HepG2 (cell line): ENCODE data around the gene PPP1R9B. TPM values are rescaled to one million over a fixed set of nuclear protein-coding genes. Genes with fewer than 3 reads are reported as not detected.

ENCODE experiments used
- ATAC-seq: fragments of 200-7000 bp; cut with Tn5 transposase; 3 replicates; pipeline ENCODE4 v1.9.1; 2020; ENCODE audit warnings: mild to moderate bottlenecking, moderate library complexity
- BruUV-seq: library from RNA; stranded (reverse); fragments of 400-500 nt; replicated peaks from 2 replicates; lab custom pipeline; 2021; lab: Mats Ljungman, UMichigan
- CTCF ChIA-PET: fragments of 300-600 bp; formaldehyde crosslinking; extraction: SDS; loops from one replicate; lab custom pipeline; 2021; ENCODE audit warnings: low total read pairs, inconsistent platforms, low intra/inter-chr PET ratio; lab: Yijun Ruan, JAX
- POLR2A ChIA-PET: fragments of 350-600 bp; sonication (Branson Sonifier 250); formaldehyde crosslinking; loops from one replicate; lab custom pipeline; 2020; ENCODE audit warnings: antibody characterized with exemption, inconsistent platforms; lab: Yijun Ruan, JAX
- DNase-seq: peaks from one replicate; pipeline ENCODE4 v3.0.0-alpha.2; 2015; ENCODE audit warnings: low spot score
- FAIRE-seq: peaks from 3 replicates; lab custom pipeline; 2011; peaks lifted over from hg19 to GRCh38; lab: Jason Lieb, UNC
- H2AFZ ChIP-seq: one replicate; pipeline ENCODE4 v1.6.1; 2011; ENCODE audit warnings: low read length, inconsistent platforms
- H3K27ac ChIP-seq: fragments of 300-600 bp; 3 replicates; pipeline ENCODE4 v1.8.0; 2011; ENCODE audit warnings: mixed run types, mild to moderate bottlenecking, mixed read lengths, low read length, inconsistent platforms; ENCODE audit not compliant: insufficient read depth; ENCODE audit errors: extremely low read length
- H3K27me3 ChIP-seq, 2 experiments: fragments of 200-600 bp in 1 of 2; 2 replicates in 1 of 2; 3 replicates in 1 of 2; pipeline versions ENCODE4 v1.6.0 to v1.8.0; 2011; ENCODE audit warnings: low read length in 2 of 2, mild to moderate bottlenecking in 2 of 2, moderate library complexity in 2 of 2, inconsistent platforms in 1 of 2; ENCODE audit not compliant: insufficient read depth in 2 of 2, control insufficient read depth in 1 of 2
- H3K36me3 ChIP-seq, 2 experiments: fragments of 200-600 bp in 1 of 2; replicated peaks in 1 of 2; 2 replicates in 1 of 2; 3 replicates in 1 of 2; pipeline versions ENCODE4 v1.5.1 to v1.8.0; 2011; ENCODE audit warnings: low read length in 2 of 2, inconsistent platforms in 1 of 2; ENCODE audit not compliant: insufficient read depth in 2 of 2, control insufficient read depth in 1 of 2
- H3K4me1 ChIP-seq: 2 replicates; pipeline ENCODE4 v1.5.1; 2012; ENCODE audit warnings: low read length, inconsistent platforms; ENCODE audit not compliant: insufficient read depth
- H3K4me2 ChIP-seq: 2 replicates; pipeline ENCODE4 v1.6.0; 2011; ENCODE audit warnings: low read depth, low read length, inconsistent platforms
- H3K4me3 ChIP-seq, 3 experiments: fragments of 200-600 bp in 1 of 3; sonication (generic), shearing (Covaris generic) in 1 of 3; replicated peaks in 1 of 3; 2 replicates each; pipeline ENCODE4 v1.5.1; 2011 to 2016; ENCODE audit warnings: low read length in 3 of 3, inconsistent platforms in 2 of 3, low read depth in 2 of 3, mild to moderate bottlenecking in 2 of 3, control low read depth in 1 of 3, mixed read lengths in 1 of 3; ENCODE audit not compliant: insufficient read depth in 1 of 3
- H3K79me2 ChIP-seq: one replicate; pipeline ENCODE4 v1.6.1; 2011; ENCODE audit warnings: low read length, inconsistent platforms; ENCODE audit not compliant: insufficient read depth
- H3K9ac ChIP-seq: 2 replicates; pipeline ENCODE4 v1.6.0; 2011; ENCODE audit warnings: mild to moderate bottlenecking, low read depth, low read length, inconsistent platforms; ENCODE audit not compliant: insufficient read depth
- H3K9me3 ChIP-seq: 2 replicates; pipeline ENCODE4 v1.5.1; 2012; ENCODE audit warnings: mild to moderate bottlenecking, low read length
- H4K20me1 ChIP-seq: 2 replicates; pipeline ENCODE4 v1.6.0; 2011; ENCODE audit warnings: inconsistent platforms, mild to moderate bottlenecking, low read length, moderate library complexity; ENCODE audit not compliant: insufficient read depth
- AHR ChIP-seq: IDR thresholded peaks from 2 replicates; pipeline ENCODE4 v1.6.1; 2018; ENCODE audit warnings: missing genetic modification reagents, missing compliant biosample characterization
- ATF3 ChIP-seq: sonication (generic); formaldehyde crosslinking; IDR thresholded peaks from 2 replicates; pipeline ENCODE4 v1.4.0; 2020; ENCODE audit warnings: missing genetic modification reagents
- CCAR2 ChIP-seq: fragments of 200-400 bp; formaldehyde crosslinking; optimal IDR thresholded peaks from 2 replicates; pipeline ENCODE3; 2018; ENCODE audit warnings: low read depth, mild to moderate bottlenecking, low read length, moderate library complexity
- HDAC1 ChIP-seq: sonication (generic); formaldehyde crosslinking; IDR thresholded peaks from 2 replicates; pipeline ENCODE4 v1.5.1; 2020; ENCODE audit warnings: mild to moderate bottlenecking, missing genetic modification reagents
- JARID2 ChIP-seq: sonication (generic); formaldehyde crosslinking; IDR thresholded peaks from 2 replicates; pipeline ENCODE4 v1.8.1; 2023; ENCODE audit warnings: missing genetic modification reagents, inconsistent platforms; ENCODE audit not compliant: insufficient replicate concordance
- NFAT5 ChIP-seq: sonication (generic); formaldehyde crosslinking; IDR thresholded peaks from 2 replicates; pipeline ENCODE4 v1.4.0; 2020; ENCODE audit warnings: missing genetic modification reagents
- ONECUT2 ChIP-seq: sonication (generic); formaldehyde crosslinking; IDR thresholded peaks from 2 replicates; pipeline ENCODE4 v1.4.0; 2020; ENCODE audit warnings: missing genetic modification reagents
- RARA ChIP-seq: IDR thresholded peaks from 2 replicates; pipeline ENCODE4 v1.6.1; 2016; ENCODE audit warnings: missing genetic modification reagents, missing compliant biosample characterization
- RNF2 ChIP-seq: fragments of 450-650 bp; conservative IDR thresholded peaks from 2 replicates; pipeline ENCODE4 v1.6.1; 2016; ENCODE audit warnings: low read depth
- SMAD3 ChIP-seq: sonication (generic); formaldehyde crosslinking; IDR thresholded peaks from 2 replicates; pipeline ENCODE4 v1.4.0; 2020; ENCODE audit warnings: missing genetic modification reagents
- ZMYM4 ChIP-seq: sonication (generic); formaldehyde crosslinking; IDR thresholded peaks from 2 replicates; pipeline ENCODE4 v1.8.1; 2023; ENCODE audit warnings: mild to moderate bottlenecking, missing genetic modification reagents
- ZNF383 ChIP-seq: sonication (generic); formaldehyde crosslinking; IDR thresholded peaks from 2 replicates; pipeline ENCODE4 v1.4.0; 2020; ENCODE audit warnings: missing genetic modification reagents, mild to moderate bottlenecking, borderline replicate concordance
- ZNF468 ChIP-seq: sonication (generic); formaldehyde crosslinking; IDR thresholded peaks from 2 replicates; pipeline ENCODE4 v1.8.0; 2022; ENCODE audit warnings: mild to moderate bottlenecking, moderate library complexity, missing genetic modification reagents
- ZNF839 ChIP-seq: sonication (generic); formaldehyde crosslinking; IDR thresholded peaks from 2 replicates; pipeline ENCODE4 v1.4.0; 2020; ENCODE audit warnings: missing genetic modification reagents, mild to moderate bottlenecking, borderline replicate concordance
- WGBS: methylation state at CpG from one replicate; pipeline ENCODE4 v1.1.6; 2017; ENCODE audit warnings: low lambda C conversion rate; 5-methylcytosine and 5-hydroxymethylcytosine counted together
- in situ Hi-C: cut with HindIII; loops from 2 replicates; pipeline ENCODE4 v1.10.0; 2017; ENCODE audit warnings: low pct_unique_long_range_greater_than_20kb; ENCODE audit not compliant: extremely low pct_ligation_motif_present
- intact Hi-C: fragments of 100-400 bp; cut with micrococcal nuclease; formaldehyde crosslinking; loops from one replicate; pipeline ENCODE4 v1.10.0; 2022; ENCODE audit not compliant: unreplicated experiment
- polyA plus RNA-seq, 8 experiments: library from polyadenylated mRNA; depleted of rRNA in 3 of 8; stranded (reverse) in 7 of 8; unstranded in 1 of 8; fragments of >200 nt; fragmentation: Illumina TruSeq in 4 of 8; extraction: Trizol in 4 of 8; gene quantifications; 2 replicates each; pipeline versions ENCODE4 v1.2.1 to v1.2.3, GENCODE V29; 2011 to 2016; ENCODE audit warnings: low read depth in 4 of 8, missing spikeins in 1 of 8, mixed read lengths in 1 of 8; ENCODE audit not compliant: insufficient read depth in 1 of 8
- total RNA-seq, 5 experiments: library from RNA; depleted of rRNA; stranded (reverse); fragments of >200 nt; fragmentation: Illumina TruSeq; extraction: Trizol; gene quantifications; 2 replicates each; pipeline ENCODE4 v1.2.3, GENCODE V29; 2016; ENCODE audit warnings: low read depth in 1 of 5

PPP1R9B gene
- total and polyA plus RNA-seq, 2 of the 13 experiments (the other 11 are each of a cell fraction or from before 2014, with no cell fraction given) = 9.4 to 15.8 TPM

GRCh38 chr17:50165466-50165865 is 15.0 kb upstream of the PPP1R9B start:
- Histone ChIP-seq H3K36me3 (no peaks in the 10 kb centered on the region), H3K9me3 (no peaks in the 10 kb centered on the region), H3K4me2 (no peak overlapping the region), H3K27me3 (peaks cover 11 to 67% of the 10 kb centered on the region in 2 experiments; a peak in 3 of 5 replicates), H3K4me3 (no peak overlapping the region), H4K20me1 (no peaks in the 10 kb centered on the region), H3K9ac (no peak overlapping the region), H3K27ac (no peak overlapping the region), H2AFZ (no peak overlapping the region), H3K79me2 (no peaks in the 10 kb centered on the region), H3K4me1 (peaks cover 15% of the 10 kb centered on the region)
- in situ Hi-C loops = no loop called here
- no peak for TF ChIP-seq RARA (CRISPR knock-in tag)
- no peak for TF ChIP-seq SMAD3 (CRISPR knock-in tag)
- TF ChIP-seq NFAT5 (CRISPR knock-in tag) = no peak
- TF ChIP-seq ZNF839 (CRISPR knock-in tag) = no peak
- no peak for TF ChIP-seq AHR (CRISPR knock-in tag)
- no peak for TF ChIP-seq ATF3 (CRISPR knock-in tag)
- TF ChIP-seq ONECUT2 = no peak
- no peak for TF ChIP-seq RNF2
- no peak for TF ChIP-seq ZNF383 (CRISPR knock-in tag)
- TF ChIP-seq ZNF468 (CRISPR knock-in tag) = no peak
- TF ChIP-seq JARID2 (CRISPR knock-in tag) = no peak
- TF ChIP-seq ZMYM4 = no peak
- TF ChIP-seq CCAR2 = no peak
- no peak for TF ChIP-seq HDAC1
- ATAC-seq = no peak
- FAIRE-seq = no peak
- DNase-seq = no peak
- BruUV-seq = no TSS peak
- WGBS = 11% methylated on average over 3 of the region's 3 CpGs
- POLR2A ChIA-PET = no interaction called here
- CTCF ChIA-PET = no interaction called here
- intact Hi-C loops = no loop called here
